Prostate gland (tissue), 2 donors: Measurements from ENCODE around the gene MUC12.

ENCODE experiments used
- CTCF ChIP-seq, 4 experiments: fragments of 200-600 bp in 2 of 4; fragments of 450-650 bp in 2 of 4; sonication (generic) in 2 of 4; IDR thresholded peaks; 1 replicate in 3 of 4; 2 replicates in 1 of 4; pipeline ENCODE4 v1.5.1; 2016 to 2019; ENCODE audit warnings: antibody characterized with exemption in 4 of 4, mild to moderate bottlenecking in 2 of 4, moderate library complexity in 2 of 4
- POLR2A ChIP-seq: fragments of 450-650 bp; IDR thresholded peaks from one replicate; pipeline ENCODE4 v1.6.1; 2016; ENCODE audit warnings: antibody characterized with exemption, mild to moderate bottlenecking
- POLR2AphosphoS5 ChIP-seq: sonication (generic); formaldehyde crosslinking; IDR thresholded peaks from one replicate; pipeline ENCODE4 v1.6.1; 2017; ENCODE audit warnings: antibody characterized with exemption

GRCh38 chr7:101068401-101068800 is 99.0 kb downstream of the MUC12 start:
- TF ChIP-seq CTCF (IDR thresholded peaks at IDR 0.05) (no peak), POLR2A (no peak), POLR2AphosphoS5 (no peak)
